HepG2 (cell line): ENCODE data around the gene CTU2. TPM values are rescaled to one million over a fixed set of nuclear protein-coding genes. Genes with fewer than 3 reads are reported as not detected.

Experiments
- ARHGAP35 ChIP-seq: sonication (generic); formaldehyde crosslinking; IDR thresholded peaks from 2 replicates; pipeline ENCODE4 v1.9.0; 2022; ENCODE audit warnings: mild to moderate bottlenecking, inconsistent platforms, moderate library complexity, missing genetic modification reagents, borderline replicate concordance
- ASH2L ChIP-seq: fragments of 300-600, 200-600 bp; sonication (generic); IDR thresholded peaks from 2 replicates; pipeline ENCODE4 v1.7.0; 2017; ENCODE audit warnings: low read depth, mild to moderate bottlenecking, moderate library complexity, mixed read lengths, low read length; ENCODE audit not compliant: insufficient read length
- ATF7 ChIP-seq, 2 experiments: fragments of 450-650 bp in 1 of 2; sonication (generic) in 1 of 2; formaldehyde crosslinking in 1 of 2; IDR thresholded peaks; 2 replicates each; pipeline versions ENCODE4 v1.4.0 to v1.6.1; 2016 to 2020; ENCODE audit warnings: antibody characterized with exemption in 1 of 2, mild to moderate bottlenecking in 1 of 2, missing genetic modification reagents in 1 of 2
- HES4 ChIP-seq: sonication (generic); formaldehyde crosslinking; IDR thresholded peaks from 2 replicates; pipeline ENCODE4 v1.9.0; 2021; ENCODE audit warnings: mild to moderate bottlenecking, missing genetic modification reagents, borderline replicate concordance
- KDM1A ChIP-seq: IDR thresholded peaks from 2 replicates; pipeline ENCODE4 v1.6.1; 2016; ENCODE audit warnings: missing compliant biosample characterization
- MIER2 ChIP-seq: IDR thresholded peaks from 2 replicates; pipeline ENCODE4 v1.6.1; 2016; ENCODE audit warnings: missing biosample characterization, missing genetic modification reagents
- NR2C2 ChIP-seq: sonication (generic); formaldehyde crosslinking; IDR thresholded peaks from 2 replicates; pipeline ENCODE4 v1.4.0; 2020; ENCODE audit warnings: missing genetic modification reagents, mild to moderate bottlenecking, moderate library complexity, borderline replicate concordance
- PAWR ChIP-seq: sonication (generic); formaldehyde crosslinking; IDR thresholded peaks from 2 replicates; pipeline ENCODE4 v1.4.0; 2020; ENCODE audit warnings: missing genetic modification reagents, mild to moderate bottlenecking, borderline replicate concordance
- RNF2 ChIP-seq: fragments of 450-650 bp; conservative IDR thresholded peaks from 2 replicates; pipeline ENCODE4 v1.6.1; 2016; ENCODE audit warnings: low read depth
- SATB2 ChIP-seq: sonication (generic); formaldehyde crosslinking; IDR thresholded peaks from 2 replicates; pipeline ENCODE4 v1.5.0; 2020; ENCODE audit warnings: missing genetic modification reagents
- TBX2 ChIP-seq: sonication (generic); formaldehyde crosslinking; IDR thresholded peaks from 2 replicates; pipeline ENCODE4 v1.5.0; 2020; ENCODE audit warnings: missing genetic modification reagents, mild to moderate bottlenecking, borderline replicate concordance
- ZNF232 ChIP-seq: sonication (generic); formaldehyde crosslinking; IDR thresholded peaks from 2 replicates; pipeline ENCODE4 v1.4.0; 2020; ENCODE audit warnings: missing genetic modification reagents, borderline replicate concordance
- ZNF3 ChIP-seq: IDR thresholded peaks from 2 replicates; pipeline ENCODE4 v1.7.0; 2017; ENCODE audit warnings: inconsistent platforms
- ZNF737 ChIP-seq: sonication (generic); formaldehyde crosslinking; IDR thresholded peaks from 2 replicates; pipeline ENCODE4 v1.5.0; 2020; ENCODE audit warnings: missing genetic modification reagents, mild to moderate bottlenecking, borderline replicate concordance
- ZSCAN25 ChIP-seq: sonication (generic); formaldehyde crosslinking; IDR thresholded peaks from 2 replicates; pipeline ENCODE4 v1.8.0; 2022; ENCODE audit warnings: mild to moderate bottlenecking, missing genetic modification reagents
- polyA plus RNA-seq, 8 experiments: library from polyadenylated mRNA; depleted of rRNA in 3 of 8; stranded (reverse) in 7 of 8; unstranded in 1 of 8; fragments of >200 nt; fragmentation: Illumina TruSeq in 4 of 8; extraction: Trizol in 4 of 8; gene quantifications; 2 replicates each; pipeline versions ENCODE4 v1.2.1 to v1.2.3, GENCODE V29; 2011 to 2016; ENCODE audit warnings: low read depth in 4 of 8, missing spikeins in 1 of 8, mixed read lengths in 1 of 8; ENCODE audit not compliant: insufficient read depth in 1 of 8
- total RNA-seq, 5 experiments: library from RNA; depleted of rRNA; stranded (reverse); fragments of >200 nt; fragmentation: Illumina TruSeq; extraction: Trizol; gene quantifications; 2 replicates each; pipeline ENCODE4 v1.2.3, GENCODE V29; 2016; ENCODE audit warnings: low read depth in 1 of 5
- TF ChIP-seq, protein P1 (sequence below): sonication (generic); formaldehyde crosslinking; IDR thresholded peaks from 2 replicates; pipeline ENCODE4 v1.4.0; 2020; ENCODE audit warnings: missing genetic modification reagents
- TF ChIP-seq, protein P2 (sequence below): sonication (generic); formaldehyde crosslinking; IDR thresholded peaks from 2 replicates; pipeline ENCODE4 v1.4.0; 2020; ENCODE audit warnings: missing genetic modification reagents, borderline replicate concordance
- TF ChIP-seq, protein P3 (sequence below): sonication (generic); formaldehyde crosslinking; conservative IDR thresholded peaks from 2 replicates; pipeline ENCODE4 v1.4.0; 2020; ENCODE audit warnings: mild to moderate bottlenecking, missing genetic modification reagents, moderate library complexity
- TF ChIP-seq, protein P4 (sequence below): sonication (generic); formaldehyde crosslinking; IDR thresholded peaks from 2 replicates; pipeline ENCODE4 v1.5.0; 2020; ENCODE audit warnings: missing genetic modification reagents, mild to moderate bottlenecking, borderline replicate concordance
- TF ChIP-seq, protein P5 (sequence below): sonication (generic); formaldehyde crosslinking; IDR thresholded peaks from 2 replicates; pipeline ENCODE4 v1.4.0; 2020; ENCODE audit warnings: mild to moderate bottlenecking, missing genetic modification reagents

The CTU2 gene
- total and polyA plus RNA-seq, 2 of the 13 experiments (the other 11 are each of a cell fraction or from before 2014, with no cell fraction given) = 13.3 to 21.9 TPM

DNA sequence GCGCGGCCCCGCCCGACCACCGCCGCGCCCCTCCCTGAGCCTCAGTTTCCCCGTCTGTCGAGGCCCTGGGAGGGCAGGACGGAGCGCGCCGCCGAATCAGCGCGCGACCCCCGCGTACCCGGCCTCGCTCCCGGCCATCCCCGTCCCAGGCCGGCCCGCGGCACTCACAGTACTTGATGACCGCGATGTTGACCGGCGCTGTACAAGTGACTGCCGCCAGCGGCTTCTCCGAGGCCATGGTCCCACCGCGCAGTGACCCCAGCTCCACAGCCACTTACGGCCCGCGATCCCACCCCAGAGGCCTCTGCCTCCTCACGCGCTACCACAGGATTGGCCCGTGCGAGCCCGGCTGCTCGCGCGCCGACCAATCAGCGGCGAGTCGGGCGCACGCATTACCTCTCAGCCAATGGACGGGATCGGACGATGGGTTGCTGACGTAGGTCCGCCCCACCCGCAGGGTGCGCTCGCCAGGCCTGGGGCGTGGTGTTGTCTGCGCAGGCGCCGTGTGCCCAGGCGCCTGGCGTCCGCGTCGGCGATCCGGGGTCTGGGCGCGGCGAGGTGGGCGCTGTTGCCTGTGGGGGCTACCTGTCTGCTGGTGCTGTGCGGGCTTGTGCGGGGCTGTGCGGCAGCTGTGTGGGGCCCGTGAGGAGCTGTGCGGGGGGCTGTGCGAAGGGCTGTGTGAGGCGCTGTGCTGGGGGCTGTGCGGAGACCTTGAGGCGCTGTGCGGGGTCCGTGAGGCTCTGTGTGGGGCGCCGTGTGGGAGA lies 43.3 kb upstream of the CTU2 start, which contains the start of gene MVD (continued):
- peak; percentile 96 for TF ChIP-seq ASH2L
- TF ChIP-seq ZNF232 (CRISPR knock-in tag) = peak; percentile 67
- peak; percentile 61 for TF ChIP-seq MIER2
- no peak for TF ChIP-seq ZNF737
- peak; percentile 98 for TF ChIP-seq NR2C2 (CRISPR knock-in tag)
- TF ChIP-seq ZNF3 (CRISPR knock-in tag) = no peak
- TF ChIP-seq KDM1A = no peak
- peak; percentile 97; the same call in 1 of the 2 replicates for TF ChIP-seq PAWR
- TF ChIP-seq, protein P1, sequence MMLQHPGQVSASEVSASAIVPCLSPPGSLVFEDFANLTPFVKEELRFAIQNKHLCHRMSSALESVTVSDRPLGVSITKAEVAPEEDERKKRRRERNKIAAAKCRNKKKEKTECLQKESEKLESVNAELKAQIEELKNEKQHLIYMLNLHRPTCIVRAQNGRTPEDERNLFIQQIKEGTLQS (CRISPR knock-in tag) = peak; percentile 67
- peak; percentile 85 for TF ChIP-seq TBX2 (CRISPR knock-in tag)
- TF ChIP-seq ATF7 (IDR thresholded peaks at IDR 0.05) = no peak
- TF ChIP-seq ATF7 (CRISPR knock-in tag; IDR thresholded peaks at IDR 0.05) = peak; percentile 67; the same call in 1 of the 2 replicates
- peak; percentile 47; the same call in 1 of the 2 replicates for TF ChIP-seq SATB2 (CRISPR knock-in tag)
- TF ChIP-seq, protein P2, sequence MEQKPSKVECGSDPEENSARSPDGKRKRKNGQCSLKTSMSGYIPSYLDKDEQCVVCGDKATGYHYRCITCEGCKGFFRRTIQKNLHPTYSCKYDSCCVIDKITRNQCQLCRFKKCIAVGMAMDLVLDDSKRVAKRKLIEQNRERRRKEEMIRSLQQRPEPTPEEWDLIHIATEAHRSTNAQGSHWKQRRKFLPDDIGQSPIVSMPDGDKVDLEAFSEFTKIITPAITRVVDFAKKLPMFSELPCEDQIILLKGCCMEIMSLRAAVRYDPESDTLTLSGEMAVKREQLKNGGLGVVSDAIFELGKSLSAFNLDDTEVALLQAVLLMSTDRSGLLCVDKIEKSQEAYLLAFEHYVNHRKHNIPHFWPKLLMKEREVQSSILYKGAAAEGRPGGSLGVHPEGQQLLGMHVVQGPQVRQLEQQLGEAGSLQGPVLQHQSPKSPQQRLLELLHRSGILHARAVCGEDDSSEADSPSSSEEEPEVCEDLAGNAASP (CRISPR knock-in tag) = peak; percentile 64; the same call in 1 of the 2 replicates
- TF ChIP-seq ZSCAN25 (CRISPR knock-in tag) = peak; percentile 38
- TF ChIP-seq ARHGAP35 (CRISPR knock-in tag) = peak; percentile 34; the same call in 1 of the 2 replicates
- peak; percentile 98 for TF ChIP-seq HES4 (CRISPR knock-in tag)
- TF ChIP-seq, protein P3, sequence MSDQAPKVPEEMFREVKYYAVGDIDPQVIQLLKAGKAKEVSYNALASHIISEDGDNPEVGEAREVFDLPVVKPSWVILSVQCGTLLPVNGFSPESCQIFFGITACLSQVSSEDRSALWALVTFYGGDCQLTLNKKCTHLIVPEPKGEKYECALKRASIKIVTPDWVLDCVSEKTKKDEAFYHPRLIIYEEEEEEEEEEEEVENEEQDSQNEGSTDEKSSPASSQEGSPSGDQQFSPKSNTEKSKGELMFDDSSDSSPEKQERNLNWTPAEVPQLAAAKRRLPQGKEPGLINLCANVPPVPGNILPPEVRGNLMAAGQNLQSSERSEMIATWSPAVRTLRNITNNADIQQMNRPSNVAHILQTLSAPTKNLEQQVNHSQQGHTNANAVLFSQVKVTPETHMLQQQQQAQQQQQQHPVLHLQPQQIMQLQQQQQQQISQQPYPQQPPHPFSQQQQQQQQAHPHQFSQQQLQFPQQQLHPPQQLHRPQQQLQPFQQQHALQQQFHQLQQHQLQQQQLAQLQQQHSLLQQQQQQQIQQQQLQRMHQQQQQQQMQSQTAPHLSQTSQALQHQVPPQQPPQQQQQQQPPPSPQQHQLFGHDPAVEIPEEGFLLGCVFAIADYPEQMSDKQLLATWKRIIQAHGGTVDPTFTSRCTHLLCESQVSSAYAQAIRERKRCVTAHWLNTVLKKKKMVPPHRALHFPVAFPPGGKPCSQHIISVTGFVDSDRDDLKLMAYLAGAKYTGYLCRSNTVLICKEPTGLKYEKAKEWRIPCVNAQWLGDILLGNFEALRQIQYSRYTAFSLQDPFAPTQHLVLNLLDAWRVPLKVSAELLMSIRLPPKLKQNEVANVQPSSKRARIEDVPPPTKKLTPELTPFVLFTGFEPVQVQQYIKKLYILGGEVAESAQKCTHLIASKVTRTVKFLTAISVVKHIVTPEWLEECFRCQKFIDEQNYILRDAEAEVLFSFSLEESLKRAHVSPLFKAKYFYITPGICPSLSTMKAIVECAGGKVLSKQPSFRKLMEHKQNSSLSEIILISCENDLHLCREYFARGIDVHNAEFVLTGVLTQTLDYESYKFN (CRISPR knock-in tag) = peak; percentile 56
- peak; percentile 76 for TF ChIP-seq RNF2
- TF ChIP-seq, protein P4, sequence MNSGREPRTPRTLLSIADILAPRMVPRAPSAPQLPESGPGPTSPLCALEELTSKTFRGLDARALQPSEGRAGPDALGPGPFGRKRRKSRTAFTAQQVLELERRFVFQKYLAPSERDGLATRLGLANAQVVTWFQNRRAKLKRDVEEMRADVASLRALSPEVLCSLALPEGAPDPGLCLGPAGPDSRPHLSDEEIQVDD = peak; percentile 40
- TF ChIP-seq, protein P5, sequence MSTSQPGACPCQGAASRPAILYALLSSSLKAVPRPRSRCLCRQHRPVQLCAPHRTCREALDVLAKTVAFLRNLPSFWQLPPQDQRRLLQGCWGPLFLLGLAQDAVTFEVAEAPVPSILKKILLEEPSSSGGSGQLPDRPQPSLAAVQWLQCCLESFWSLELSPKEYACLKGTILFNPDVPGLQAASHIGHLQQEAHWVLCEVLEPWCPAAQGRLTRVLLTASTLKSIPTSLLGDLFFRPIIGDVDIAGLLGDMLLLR (CRISPR knock-in tag) = peak; percentile 5
